PC-9 (cell line): ENCODE data around the gene SCP2.

ENCODE experiments used
- EZH2 ChIP-seq: fragments of 200-600 bp; sonication (generic); IDR thresholded peaks from 2 replicates; pipeline ENCODE4 v1.8.0; 2017; ENCODE audit warnings: antibody characterized with exemption, low read depth
- TF ChIP-seq, protein P1 (sequence below): fragments of 200-600 bp; sonication (generic); conservative IDR thresholded peaks from 2 replicates; pipeline ENCODE4 v1.6.1; 2017; ENCODE audit warnings: mixed run types, antibody characterized with exemption, mild to moderate bottlenecking, moderate library complexity

DNA sequence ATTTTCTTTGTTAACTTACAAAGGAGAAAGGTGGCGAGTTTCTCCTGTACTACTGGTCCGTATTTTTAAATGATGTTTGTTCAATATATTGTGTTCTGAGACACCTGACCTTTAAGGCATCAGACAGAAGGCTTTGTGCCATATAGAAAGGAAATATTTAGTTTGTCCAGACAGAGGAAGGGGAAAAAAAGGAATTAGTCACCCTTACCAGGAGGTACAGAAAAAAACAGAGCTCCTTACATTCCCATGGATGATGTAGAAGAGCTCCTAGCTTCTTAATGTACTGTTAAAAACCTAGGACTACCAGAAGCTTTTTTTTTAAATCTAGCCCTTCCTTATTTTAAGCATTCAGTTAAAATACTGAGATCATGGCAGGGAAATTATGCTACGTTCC lies 122.5 kb downstream of the SCP2 start:
- TF ChIP-seq, protein P1, sequence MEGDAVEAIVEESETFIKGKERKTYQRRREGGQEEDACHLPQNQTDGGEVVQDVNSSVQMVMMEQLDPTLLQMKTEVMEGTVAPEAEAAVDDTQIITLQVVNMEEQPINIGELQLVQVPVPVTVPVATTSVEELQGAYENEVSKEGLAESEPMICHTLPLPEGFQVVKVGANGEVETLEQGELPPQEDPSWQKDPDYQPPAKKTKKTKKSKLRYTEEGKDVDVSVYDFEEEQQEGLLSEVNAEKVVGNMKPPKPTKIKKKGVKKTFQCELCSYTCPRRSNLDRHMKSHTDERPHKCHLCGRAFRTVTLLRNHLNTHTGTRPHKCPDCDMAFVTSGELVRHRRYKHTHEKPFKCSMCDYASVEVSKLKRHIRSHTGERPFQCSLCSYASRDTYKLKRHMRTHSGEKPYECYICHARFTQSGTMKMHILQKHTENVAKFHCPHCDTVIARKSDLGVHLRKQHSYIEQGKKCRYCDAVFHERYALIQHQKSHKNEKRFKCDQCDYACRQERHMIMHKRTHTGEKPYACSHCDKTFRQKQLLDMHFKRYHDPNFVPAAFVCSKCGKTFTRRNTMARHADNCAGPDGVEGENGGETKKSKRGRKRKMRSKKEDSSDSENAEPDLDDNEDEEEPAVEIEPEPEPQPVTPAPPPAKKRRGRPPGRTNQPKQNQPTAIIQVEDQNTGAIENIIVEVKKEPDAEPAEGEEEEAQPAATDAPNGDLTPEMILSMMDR: no peak
- no peak for TF ChIP-seq EZH2
